HEK293 (cell line): ENCODE measurements around the gene STOML1.
A peak's percentile ranks its signal among the peaks of the same experiment; 100 is the strongest.
"Not testable (repeated sequence)": the region's sequence is repeated elsewhere in the genome, so short reads cannot be mapped to it uniquely, and the experiment has no call there.

Experiments
- CTCF ChIA-PET: fragments of 350-600 bp; formaldehyde crosslinking; extraction: SDS; loops from one replicate; lab custom pipeline; 2021; ENCODE audit warnings: antibody characterized with exemption; lab: Yijun Ruan, JAX
- POLR2A ChIA-PET: fragments of 300-600 bp; formaldehyde crosslinking; extraction: SDS; loops from one replicate; lab custom pipeline; 2020; ENCODE audit warnings: antibody characterized with exemption, inconsistent platforms; lab: Yijun Ruan, JAX
- H3K27ac ChIP-seq: fragments of 200-500 bp; sonication (Bioruptor generic); 2 replicates; pipeline ENCODE4 v1.5.1; 2014; ENCODE audit warnings: low read depth, low read length, control low read depth, inconsistent platforms; ENCODE audit errors: extremely low read depth
- H3K36me3 ChIP-seq, 2 experiments: fragments of 200-500 bp in 1 of 2; sonication (Bioruptor generic) in 1 of 2; 1 replicate in 1 of 2; 2 replicates in 1 of 2; pipeline ENCODE4 v1.5.1; 2014 to 2017; ENCODE audit warnings: inconsistent platforms in 2 of 2, low read length in 2 of 2; ENCODE audit not compliant: control insufficient read depth in 2 of 2, insufficient read depth in 1 of 2
- H3K4me1 ChIP-seq: fragments of 200-500 bp; sonication (Bioruptor generic); 2 replicates; pipeline ENCODE4 v1.5.1; 2014; ENCODE audit warnings: mild to moderate bottlenecking, low read length, inconsistent platforms; ENCODE audit not compliant: control insufficient read depth, insufficient read depth
- H3K4me3 ChIP-seq: 2 replicates; pipeline ENCODE4 v1.5.1; 2011; ENCODE audit warnings: low read depth, mild to moderate bottlenecking, control low read depth, low read length, moderate library complexity
- H3K9me3 ChIP-seq: fragments of 200-500 bp; sonication (Bioruptor generic); 2 replicates; pipeline ENCODE4 v1.5.1; 2014; ENCODE audit warnings: low read depth, low read length, inconsistent platforms; ENCODE audit not compliant: control insufficient read depth, insufficient read depth
- GLIS2 ChIP-seq: fragments of 450-650 bp; formaldehyde crosslinking; IDR thresholded peaks from 2 replicates; pipeline ENCODE4 v1.5.1; 2016; ENCODE audit warnings: missing biosample characterization, missing genetic modification characterization
- KLF7 ChIP-seq: fragments of 450-650 bp; formaldehyde crosslinking; IDR thresholded peaks from 2 replicates; pipeline ENCODE4 v1.5.1; 2016; ENCODE audit warnings: missing biosample characterization, missing genetic modification characterization, borderline replicate concordance
- PRDM1 ChIP-seq: fragments of 450-650 bp; formaldehyde crosslinking; IDR thresholded peaks from 2 replicates; pipeline ENCODE4; 2016; ENCODE audit warnings: missing biosample characterization, missing genetic modification characterization
- WT1 ChIP-seq: fragments of 450-650 bp; formaldehyde crosslinking; IDR thresholded peaks from 2 replicates; pipeline ENCODE4 v1.5.1; 2016; ENCODE audit warnings: missing biosample characterization, missing genetic modification characterization
- ZBTB17 ChIP-seq: fragments of 450-650 bp; formaldehyde crosslinking; IDR thresholded peaks from 2 replicates; pipeline ENCODE4 v1.5.1; 2016; ENCODE audit warnings: missing biosample characterization, missing genetic modification characterization
- ZNF140 ChIP-seq: fragments of 450-650 bp; formaldehyde crosslinking; IDR thresholded peaks from 2 replicates; pipeline ENCODE4 v1.5.1; 2016; ENCODE audit warnings: missing biosample characterization, missing genetic modification characterization
- ZNF175 ChIP-seq: fragments of 450-650 bp; formaldehyde crosslinking; IDR thresholded peaks from 2 replicates; pipeline ENCODE4 v1.5.1; 2016; ENCODE audit warnings: missing biosample characterization, missing genetic modification characterization
- ZNF510 ChIP-seq: fragments of 450-650 bp; formaldehyde crosslinking; IDR thresholded peaks from 2 replicates; pipeline ENCODE4 v1.5.1; 2018; ENCODE audit warnings: mild to moderate bottlenecking, missing genetic modification characterization, missing biosample characterization; ENCODE audit not compliant: insufficient replicate concordance
- ZNF654 ChIP-seq: fragments of 450-650 bp; formaldehyde crosslinking; IDR thresholded peaks from 2 replicates; pipeline ENCODE4 v1.5.1; 2016; ENCODE audit warnings: low read depth, missing biosample characterization, missing genetic modification characterization
- TF ChIP-seq, protein P1 (sequence below): fragments of 450-650 bp; formaldehyde crosslinking; IDR thresholded peaks from 2 replicates; pipeline ENCODE4 v1.5.1; 2016; ENCODE audit warnings: missing biosample characterization, missing genetic modification characterization
- TF ChIP-seq, protein P2 (sequence below): fragments of 450-650 bp; formaldehyde crosslinking; IDR thresholded peaks from 2 replicates; pipeline ENCODE4 v1.5.1; 2016; ENCODE audit warnings: missing biosample characterization, missing genetic modification characterization
- TF ChIP-seq, protein P3 (sequence below): fragments of 450-650 bp; formaldehyde crosslinking; IDR thresholded peaks from 2 replicates; pipeline ENCODE4 v1.5.1; 2016; ENCODE audit warnings: missing biosample characterization, missing genetic modification characterization
- TF ChIP-seq, protein P4 (sequence below): fragments of 450-650 bp; formaldehyde crosslinking; IDR thresholded peaks from 2 replicates; pipeline ENCODE4 v1.5.1; 2016; ENCODE audit warnings: missing biosample characterization, missing genetic modification characterization

STOML1 gene

DNA sequence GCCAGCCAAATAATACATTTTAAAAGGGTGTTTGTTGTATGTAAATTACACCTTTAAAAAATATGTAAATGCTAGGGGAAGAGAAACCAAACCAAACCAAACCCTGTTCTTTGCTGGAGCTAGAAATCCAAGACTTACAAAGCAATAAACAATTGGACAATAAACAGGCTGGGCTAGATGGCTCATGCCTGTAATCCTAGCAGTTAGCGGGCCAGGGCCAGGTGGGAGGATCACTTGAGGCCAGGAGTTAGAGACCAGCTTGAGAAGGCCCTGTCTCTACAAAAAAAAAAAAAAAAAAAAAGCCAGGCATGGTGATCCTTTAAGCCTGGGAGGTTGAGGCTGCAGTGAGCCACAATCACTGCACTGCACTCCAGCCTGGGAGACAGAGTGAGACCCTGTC, 12.5 kb downstream of the STOML1 start (continued):
- no peak for TF ChIP-seq ZNF654 (tag by site-specific recombination)

DNA sequence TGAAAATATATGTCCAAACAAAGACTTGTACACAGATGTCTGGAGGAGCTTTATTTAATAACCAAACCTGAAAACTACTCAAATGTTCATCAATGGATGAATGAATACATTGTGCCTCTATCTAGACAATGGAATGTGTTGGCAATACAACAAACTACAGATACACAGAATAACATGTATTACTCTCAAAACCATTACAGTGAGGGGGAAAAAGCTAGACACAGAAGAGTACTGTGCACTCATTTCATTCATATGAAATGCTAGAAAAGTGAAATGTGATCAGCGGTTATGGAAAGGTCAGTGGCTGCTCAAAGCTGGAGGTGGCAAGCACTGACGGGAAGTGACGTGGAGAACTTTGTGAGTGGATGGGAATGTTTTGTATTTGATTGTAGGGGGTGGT, 13.2 kb downstream of the STOML1 start:
- peaks cover 0 to 6% of the 10 kb centered on the region in 2 experiments; a peak in 1 of 3 replicates for H3K36me3 ChIP-seq
- peaks cover 12% of the 10 kb centered on the region for H3K4me1 ChIP-seq
- CTCF ChIA-PET = interaction anchor here (0.7 to 10.4 kb wide), 8 partner anchors 14 to 343 kb away, joined by 3 to 118 read pairs (median 6); partner anchors contain the start of genes PML and STOML1
- H3K9me3 ChIP-seq = no peaks in the 10 kb centered on the region
- POLR2A ChIA-PET = interaction anchor here (0.6 kb wide), 1 partner anchor 1909 kb away, joined by 3 read pairs; no protein-coding TSS in a partner anchor
- no peak overlapping the region for H3K4me3 ChIP-seq
- no peak overlapping the region for H3K27ac ChIP-seq
- TF ChIP-seq WT1 (no peak), KLF7 (tag by site-specific recombination) (no peak), ZNF175 (tag by site-specific recombination) (no peak), PRDM1 (tag by site-specific recombination) (no peak)
- TF ChIP-seq, protein P1, sequence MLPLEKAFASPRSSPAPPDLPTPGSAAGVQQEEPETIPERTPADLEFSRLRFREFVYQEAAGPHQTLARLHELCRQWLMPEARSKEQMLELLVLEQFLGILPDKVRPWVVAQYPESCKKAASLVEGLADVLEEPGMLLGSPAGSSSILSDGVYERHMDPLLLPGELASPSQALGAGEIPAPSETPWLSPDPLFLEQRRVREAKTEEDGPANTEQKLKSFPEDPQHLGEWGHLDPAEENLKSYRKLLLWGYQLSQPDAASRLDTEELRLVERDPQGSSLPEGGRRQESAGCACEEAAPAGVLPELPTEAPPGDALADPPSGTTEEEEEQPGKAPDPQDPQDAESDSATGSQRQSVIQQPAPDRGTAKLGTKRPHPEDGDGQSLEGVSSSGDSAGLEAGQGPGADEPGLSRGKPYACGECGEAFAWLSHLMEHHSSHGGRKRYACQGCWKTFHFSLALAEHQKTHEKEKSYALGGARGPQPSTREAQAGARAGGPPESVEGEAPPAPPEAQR (tag by site-specific recombination) = no peak

DNA sequence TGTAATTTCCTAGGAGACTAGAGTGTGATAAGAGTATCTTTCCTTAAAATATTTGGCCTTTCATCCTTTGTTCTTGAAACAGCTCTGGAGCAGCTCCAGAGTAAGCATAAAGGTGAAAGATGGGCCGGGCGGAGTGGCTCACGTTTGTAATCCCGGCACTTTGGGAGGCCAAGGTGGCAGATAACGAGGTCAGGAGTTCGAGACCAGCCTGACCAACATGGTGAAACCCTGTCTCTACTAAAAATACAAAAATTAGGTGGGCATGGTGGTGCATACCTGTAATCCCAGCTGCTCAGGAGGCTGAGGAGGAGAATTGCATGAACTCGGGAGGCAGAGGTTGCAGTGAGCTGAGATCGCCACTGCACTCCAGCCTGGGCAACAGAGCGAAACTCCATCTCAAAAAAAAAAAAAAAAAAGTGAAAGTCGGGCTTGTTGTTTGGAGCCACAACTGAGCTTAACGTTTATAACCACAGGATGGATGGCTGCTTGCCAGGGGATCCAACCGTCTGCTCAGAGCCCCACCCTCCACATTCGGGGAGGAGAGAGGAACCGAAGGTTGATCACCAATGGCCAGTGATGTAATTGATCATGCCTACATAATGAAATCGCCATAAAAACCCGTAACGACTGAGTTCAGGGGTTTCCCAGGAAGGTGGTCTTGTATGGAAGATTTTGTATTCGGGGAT, 16.5 kb downstream of the STOML1 start:
- H3K4me3 ChIP-seq, H3K9me3 ChIP-seq, H3K4me1 ChIP-seq, H3K36me3 ChIP-seq, H3K27ac ChIP-seq: not testable (repeated sequence)
- TF ChIP-seq ZBTB17 (0 out of 2 replicates have a peak, but pooled peaks have one; percentile 43), ZNF140 (tag by site-specific recombination) (peak; percentile 27; the same call in 1 of the 2 replicates)
- TF ChIP-seq, protein P2, sequence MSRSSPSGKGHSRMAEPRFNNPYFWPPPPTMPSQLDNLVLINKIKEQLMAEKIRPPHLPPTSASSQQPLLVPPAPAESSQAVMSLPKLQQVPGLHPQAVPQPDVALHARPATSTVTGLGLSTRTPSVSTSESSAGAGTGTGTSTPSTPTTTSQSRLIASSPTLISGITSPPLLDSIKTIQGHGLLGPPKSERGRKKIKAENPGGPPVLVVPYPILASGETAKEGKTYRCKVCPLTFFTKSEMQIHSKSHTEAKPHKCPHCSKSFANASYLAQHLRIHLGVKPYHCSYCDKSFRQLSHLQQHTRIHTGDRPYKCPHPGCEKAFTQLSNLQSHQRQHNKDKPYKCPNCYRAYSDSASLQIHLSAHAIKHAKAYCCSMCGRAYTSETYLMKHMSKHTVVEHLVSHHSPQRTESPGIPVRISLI (tag by site-specific recombination) = 0 out of 2 replicates have a peak, but pooled peaks have one; percentile 54
- POLR2A ChIA-PET = interaction anchor here (0.6 to 1.0 kb wide), 2 partner anchors 19 to 433 kb away, joined by 4 to 6 read pairs; partner anchors contain the start of gene PML
- CTCF ChIA-PET = interaction anchor here (0.6 to 13.4 kb wide), 16 partner anchors 8 to 347 kb away, joined by 3 to 276 read pairs (median 4); partner anchors contain the start of genes PML and STOML1

DNA sequence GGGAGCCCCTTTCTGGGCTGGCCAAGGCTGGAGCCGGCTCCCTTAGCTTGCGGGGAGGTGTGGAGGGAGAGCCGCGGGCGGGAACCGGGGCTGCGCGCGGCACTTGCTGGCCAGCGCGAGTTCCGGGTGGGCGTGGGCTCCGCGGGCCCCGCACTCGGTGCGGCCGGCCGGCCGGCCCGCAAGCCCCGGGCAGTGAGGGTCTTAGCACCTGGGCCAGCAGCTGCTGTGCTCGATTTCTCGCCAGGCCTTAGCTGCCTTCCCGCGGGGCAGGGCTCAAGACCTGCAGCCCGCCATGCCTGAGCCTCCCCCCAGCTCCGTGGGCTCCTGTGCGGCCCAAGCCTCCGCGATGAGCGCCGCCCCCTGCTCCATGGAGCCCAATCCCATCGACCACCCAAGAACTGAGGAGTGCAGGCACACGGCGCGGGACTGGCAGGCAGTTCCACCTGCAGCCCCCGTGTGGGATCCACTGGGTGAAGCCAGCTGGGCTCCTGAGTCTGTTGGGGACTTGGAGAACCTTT, 18.4 kb downstream of the STOML1 start:
- CTCF ChIA-PET = interaction anchor here (0.6 to 13.4 kb wide), 20 partner anchors 9 to 356 kb away, joined by 3 to 276 read pairs (median 8); partner anchors contain the start of genes PML, STOML1 and STRA6
- H3K36me3 ChIP-seq, H3K4me1 ChIP-seq, H3K9me3 ChIP-seq, H3K4me3 ChIP-seq, H3K27ac ChIP-seq: not testable (repeated sequence)
- POLR2A ChIA-PET = interaction anchor here (1.1 to 1.3 kb wide), 2 partner anchors 9 to 75 kb away, joined by 4 read pairs; no protein-coding TSS in a partner anchor

DNA sequence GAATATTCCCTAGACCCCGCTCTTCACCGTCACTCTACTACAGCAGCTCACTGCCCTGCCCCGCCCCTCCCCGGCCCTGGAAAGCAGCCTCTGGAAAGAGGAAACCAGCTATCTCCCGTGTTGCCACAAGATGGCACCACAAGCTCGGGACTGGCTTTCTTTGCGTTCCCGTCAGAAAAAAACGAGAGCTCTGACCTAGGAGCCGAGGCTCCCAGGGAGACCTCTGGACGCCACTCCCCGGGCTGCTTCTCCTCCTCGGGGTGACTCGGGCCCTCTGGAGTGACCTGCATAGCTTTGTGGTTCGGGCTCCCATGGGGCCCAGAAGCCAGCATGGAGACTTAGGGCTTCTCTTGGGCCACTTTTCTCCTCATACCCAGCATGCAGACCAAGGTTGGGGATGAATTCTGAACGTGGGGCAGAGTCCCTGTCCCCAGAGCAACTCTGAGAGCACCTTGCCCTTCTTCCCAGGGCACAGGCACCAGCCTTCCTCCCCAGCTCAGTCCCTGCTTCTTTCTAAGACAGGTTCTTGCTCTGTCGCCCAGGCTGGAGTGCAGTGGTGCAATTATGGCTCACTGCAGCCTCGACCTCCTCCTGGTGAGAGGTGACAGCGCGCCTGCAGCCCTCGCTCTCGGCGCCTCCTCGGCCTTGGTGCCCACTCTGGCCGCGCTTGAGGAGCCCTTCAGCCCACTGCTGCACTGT, 19.0 kb downstream of the STOML1 start:
- no peaks in the 10 kb centered on the region for H3K9me3 ChIP-seq
- no peak overlapping the region for H3K27ac ChIP-seq
- POLR2A ChIA-PET = interaction anchor here (0.6 to 1.3 kb wide), 5 partner anchors 10 to 1717 kb away, joined by 3 to 5 read pairs (median 4); partner anchors contain the start of gene PML
- CTCF ChIA-PET = interaction anchor here (0.5 to 13.4 kb wide), 49 partner anchors 9 to 797 kb away, joined by 3 to 276 read pairs (median 3); partner anchors contain the start of genes PML, STOML1 and STRA6
- no peaks in the 10 kb centered on the region; the same call in 1 of the 2 replicates for H3K4me1 ChIP-seq
- no peak overlapping the region for H3K4me3 ChIP-seq
- H3K36me3 ChIP-seq = no peaks in the 10 kb centered on the region
- TF ChIP-seq, protein P3, sequence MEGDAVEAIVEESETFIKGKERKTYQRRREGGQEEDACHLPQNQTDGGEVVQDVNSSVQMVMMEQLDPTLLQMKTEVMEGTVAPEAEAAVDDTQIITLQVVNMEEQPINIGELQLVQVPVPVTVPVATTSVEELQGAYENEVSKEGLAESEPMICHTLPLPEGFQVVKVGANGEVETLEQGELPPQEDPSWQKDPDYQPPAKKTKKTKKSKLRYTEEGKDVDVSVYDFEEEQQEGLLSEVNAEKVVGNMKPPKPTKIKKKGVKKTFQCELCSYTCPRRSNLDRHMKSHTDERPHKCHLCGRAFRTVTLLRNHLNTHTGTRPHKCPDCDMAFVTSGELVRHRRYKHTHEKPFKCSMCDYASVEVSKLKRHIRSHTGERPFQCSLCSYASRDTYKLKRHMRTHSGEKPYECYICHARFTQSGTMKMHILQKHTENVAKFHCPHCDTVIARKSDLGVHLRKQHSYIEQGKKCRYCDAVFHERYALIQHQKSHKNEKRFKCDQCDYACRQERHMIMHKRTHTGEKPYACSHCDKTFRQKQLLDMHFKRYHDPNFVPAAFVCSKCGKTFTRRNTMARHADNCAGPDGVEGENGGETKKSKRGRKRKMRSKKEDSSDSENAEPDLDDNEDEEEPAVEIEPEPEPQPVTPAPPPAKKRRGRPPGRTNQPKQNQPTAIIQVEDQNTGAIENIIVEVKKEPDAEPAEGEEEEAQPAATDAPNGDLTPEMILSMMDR (tag by site-specific recombination) = peak; percentile 95
- TF ChIP-seq, protein P2 (tag by site-specific recombination) = peak; percentile 97
- no peak for TF ChIP-seq ZNF510 (tag by site-specific recombination)
- TF ChIP-seq, protein P4, sequence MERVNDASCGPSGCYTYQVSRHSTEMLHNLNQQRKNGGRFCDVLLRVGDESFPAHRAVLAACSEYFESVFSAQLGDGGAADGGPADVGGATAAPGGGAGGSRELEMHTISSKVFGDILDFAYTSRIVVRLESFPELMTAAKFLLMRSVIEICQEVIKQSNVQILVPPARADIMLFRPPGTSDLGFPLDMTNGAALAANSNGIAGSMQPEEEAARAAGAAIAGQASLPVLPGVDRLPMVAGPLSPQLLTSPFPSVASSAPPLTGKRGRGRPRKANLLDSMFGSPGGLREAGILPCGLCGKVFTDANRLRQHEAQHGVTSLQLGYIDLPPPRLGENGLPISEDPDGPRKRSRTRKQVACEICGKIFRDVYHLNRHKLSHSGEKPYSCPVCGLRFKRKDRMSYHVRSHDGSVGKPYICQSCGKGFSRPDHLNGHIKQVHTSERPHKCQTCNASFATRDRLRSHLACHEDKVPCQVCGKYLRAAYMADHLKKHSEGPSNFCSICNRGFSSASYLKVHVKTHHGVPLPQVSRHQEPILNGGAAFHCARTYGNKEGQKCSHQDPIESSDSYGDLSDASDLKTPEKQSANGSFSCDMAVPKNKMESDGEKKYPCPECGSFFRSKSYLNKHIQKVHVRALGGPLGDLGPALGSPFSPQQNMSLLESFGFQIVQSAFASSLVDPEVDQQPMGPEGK = 0 out of 2 replicates have a peak, but pooled peaks have one; percentile 17
- peak; percentile 41; the same call in 1 of the 2 replicates for TF ChIP-seq GLIS2 (tag by site-specific recombination)
